K562 (cell line): ENCODE results near the gene CHMP1A. TPM values are rescaled to one million over a fixed set of nuclear protein-coding genes. Genes with fewer than 3 reads are reported as not detected.
A peak's percentile ranks its signal among the peaks of the same experiment; 100 is the strongest.

Experiments
- DNMT1 ChIP-seq: fragments of 450-650 bp; IDR thresholded peaks from 2 replicates; pipeline ENCODE4 v1.6.1; 2016; ENCODE audit warnings: antibody characterized with exemption, mild to moderate bottlenecking
- FOXM1 ChIP-seq, 2 experiments: fragments of 450-650 bp in 1 of 2; sonication (generic) in 1 of 2; formaldehyde crosslinking in 1 of 2; IDR thresholded peaks; 2 replicates each; pipeline versions ENCODE4 v1.6.1 to v1.9.0; 2017 to 2022; ENCODE audit warnings: low read depth in 2 of 2, mild to moderate bottlenecking in 2 of 2, missing genetic modification reagents in 1 of 2, moderate library complexity in 1 of 2
- HDAC1 ChIP-seq, 2 experiments: fragments of 450-650 bp; IDR thresholded peaks; 2 replicates each; pipeline ENCODE4 v1.6.1; 2016 to 2017; ENCODE audit warnings: inconsistent platforms in 1 of 2, mild to moderate bottlenecking in 1 of 2, moderate library complexity in 1 of 2
- POLR2B ChIP-seq: fragments of 450-650 bp; IDR thresholded peaks from 2 replicates; pipeline ENCODE4 v1.6.1; 2018; ENCODE audit warnings: low read depth; ENCODE audit not compliant: partially characterized antibody
- POLR2G ChIP-seq: fragments of 200-400 bp; formaldehyde crosslinking; IDR thresholded peaks from 2 replicates; pipeline ENCODE4 v1.6.1; 2017; ENCODE audit warnings: low read depth, mild to moderate bottlenecking, antibody characterized with exemption, low read length, moderate library complexity
- ZC3H8 ChIP-seq: fragments of 450-650 bp; IDR thresholded peaks from 2 replicates; pipeline ENCODE4 v1.6.1; 2017
- polyA plus RNA-seq, 8 experiments: library from polyadenylated mRNA; depleted of rRNA in 4 of 8; stranded (reverse) in 5 of 8; unstranded in 3 of 8; fragments of >200 nt; fragmentation: Nextera tagmentation in 2 of 8; fragmentation: Illumina TruSeq in 1 of 8; extraction: Ambion mirVana in 2 of 8; extraction: Trizol in 1 of 8; gene quantifications; 2 replicates each; pipeline versions ENCODE4 v1.2.1 to v1.2.3, GENCODE V29; 2011 to 2014; ENCODE audit warnings: inconsistent platforms in 1 of 8, missing spikeins in 1 of 8
- total RNA-seq, 7 experiments: library from RNA; depleted of rRNA in 6 of 7; stranded (reverse); fragments of >200 nt in 6 of 7; fragmentation: Illumina TruSeq in 2 of 7; extraction: Trizol in 2 of 7; gene quantifications; 2 replicates each; pipeline versions ENCODE4 v1.2.1 to v1.2.3, GENCODE V29; 2011 to 2021; ENCODE audit warnings: low replicate concordance in 1 of 7
- TF ChIP-seq, protein P1 (sequence below), 2 experiments: fragments of 450-650 bp in 1 of 2; sonication (generic) in 1 of 2; formaldehyde crosslinking in 1 of 2; IDR thresholded peaks; 2 replicates each; pipeline versions ENCODE4 v1.7.1 to v1.9.0; 2016 to 2022; ENCODE audit warnings: inconsistent platforms in 1 of 2, mild to moderate bottlenecking in 1 of 2, missing genetic modification reagents in 1 of 2
- TF ChIP-seq, protein P2 (sequence below): fragments of 450-650 bp; formaldehyde crosslinking; IDR thresholded peaks from 2 replicates; pipeline ENCODE4 v1.4.0; 2022; ENCODE audit warnings: missing genetic modification characterization
- TF ChIP-seq, protein P3 (sequence below): fragments of 200-400 bp; formaldehyde crosslinking; IDR thresholded peaks from 2 replicates; pipeline ENCODE4 v1.6.1; 2017; ENCODE audit warnings: mild to moderate bottlenecking, low read depth, low read length, moderate library complexity
- TF ChIP-seq, protein P4 (sequence below): fragments of 250-450 bp; sonication (Bioruptor Pico); IDR thresholded peaks from 2 replicates; pipeline ENCODE4 v1.4.0; 2020; ENCODE audit warnings: mild to moderate bottlenecking

CHMP1A gene
- total and polyA plus RNA-seq, 9 of the 15 experiments (the other 6 are each of a cell fraction or from before 2014, with no cell fraction given) = 0.83 to 79.9 (median 45.2) TPM

DNA sequence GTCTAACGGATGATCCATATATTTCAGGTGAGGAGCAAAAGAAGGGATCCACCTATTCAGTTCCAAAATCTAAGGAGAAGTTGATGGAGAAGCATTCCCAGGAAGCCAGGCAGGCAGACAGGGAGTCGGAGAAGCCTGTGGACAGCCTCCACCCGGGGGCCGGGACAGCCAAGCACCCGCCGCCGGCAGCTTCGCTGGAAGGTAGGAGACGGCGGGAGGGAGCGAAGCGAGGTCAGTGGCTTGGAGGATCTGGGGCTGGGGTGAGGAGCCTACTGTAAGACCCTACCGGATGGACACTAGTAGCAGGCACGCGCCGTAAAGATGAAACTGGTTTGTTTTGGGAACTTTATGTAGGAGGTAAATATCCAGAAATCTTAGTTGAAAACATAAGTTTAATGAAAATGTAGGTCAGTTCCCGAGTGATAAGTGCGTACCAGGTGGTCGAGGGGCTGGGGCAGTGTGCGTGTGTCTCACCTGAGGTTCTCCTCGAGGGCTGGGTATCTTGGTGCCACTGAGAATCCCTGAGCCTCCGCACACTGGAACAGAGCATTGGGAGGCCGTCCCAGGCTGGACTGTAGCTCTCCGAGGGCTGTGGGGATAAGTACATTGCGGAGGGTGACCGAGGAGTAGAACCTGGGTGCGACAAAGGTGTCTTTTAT lies 842 bp upstream of the CHMP1A start (continued):
- TF ChIP-seq, protein P1, sequence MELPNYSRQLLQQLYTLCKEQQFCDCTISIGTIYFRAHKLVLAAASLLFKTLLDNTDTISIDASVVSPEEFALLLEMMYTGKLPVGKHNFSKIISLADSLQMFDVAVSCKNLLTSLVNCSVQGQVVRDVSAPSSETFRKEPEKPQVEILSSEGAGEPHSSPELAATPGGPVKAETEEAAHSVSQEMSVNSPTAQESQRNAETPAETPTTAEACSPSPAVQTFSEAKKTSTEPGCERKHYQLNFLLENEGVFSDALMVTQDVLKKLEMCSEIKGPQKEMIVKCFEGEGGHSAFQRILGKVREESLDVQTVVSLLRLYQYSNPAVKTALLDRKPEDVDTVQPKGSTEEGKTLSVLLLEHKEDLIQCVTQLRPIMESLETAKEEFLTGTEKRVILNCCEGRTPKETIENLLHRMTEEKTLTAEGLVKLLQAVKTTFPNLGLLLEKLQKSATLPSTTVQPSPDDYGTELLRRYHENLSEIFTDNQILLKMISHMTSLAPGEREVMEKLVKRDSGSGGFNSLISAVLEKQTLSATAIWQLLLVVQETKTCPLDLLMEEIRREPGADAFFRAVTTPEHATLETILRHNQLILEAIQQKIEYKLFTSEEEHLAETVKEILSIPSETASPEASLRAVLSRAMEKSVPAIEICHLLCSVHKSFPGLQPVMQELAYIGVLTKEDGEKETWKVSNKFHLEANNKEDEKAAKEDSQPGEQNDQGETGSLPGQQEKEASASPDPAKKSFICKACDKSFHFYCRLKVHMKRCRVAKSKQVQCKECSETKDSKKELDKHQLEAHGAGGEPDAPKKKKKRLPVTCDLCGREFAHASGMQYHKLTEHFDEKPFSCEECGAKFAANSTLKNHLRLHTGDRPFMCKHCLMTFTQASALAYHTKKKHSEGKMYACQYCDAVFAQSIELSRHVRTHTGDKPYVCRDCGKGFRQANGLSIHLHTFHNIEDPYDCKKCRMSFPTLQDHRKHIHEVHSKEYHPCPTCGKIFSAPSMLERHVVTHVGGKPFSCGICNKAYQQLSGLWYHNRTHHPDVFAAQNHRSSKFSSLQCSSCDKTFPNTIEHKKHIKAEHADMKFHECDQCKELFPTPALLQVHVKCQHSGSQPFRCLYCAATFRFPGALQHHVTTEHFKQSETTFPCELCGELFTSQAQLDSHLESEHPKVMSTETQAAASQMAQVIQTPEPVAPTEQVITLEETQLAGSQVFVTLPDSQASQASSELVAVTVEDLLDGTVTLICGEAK (IDR thresholded peaks at IDR 0.05) = peak; percentile 48
- TF ChIP-seq, protein P1 (CRISPR knock-in tag; IDR thresholded peaks at IDR 0.05) = no peak
- TF ChIP-seq FOXM1 (IDR thresholded peaks at IDR 0.05; ENCODE audit: low read depth) (no peak), FOXM1 (CRISPR knock-in tag; IDR thresholded peaks at IDR 0.05; ENCODE audit: low read depth) (no peak), HDAC1 (IDR thresholded peaks at IDR 0.05) (0 out of 4 replicates have a peak, but pooled peaks of 1 of the 2 experiments have one; percentile 10), POLR2G (no peak), DNMT1 (no peak), ZC3H8 (no peak), POLR2B (peak; percentile 20)
- TF ChIP-seq, protein P2, sequence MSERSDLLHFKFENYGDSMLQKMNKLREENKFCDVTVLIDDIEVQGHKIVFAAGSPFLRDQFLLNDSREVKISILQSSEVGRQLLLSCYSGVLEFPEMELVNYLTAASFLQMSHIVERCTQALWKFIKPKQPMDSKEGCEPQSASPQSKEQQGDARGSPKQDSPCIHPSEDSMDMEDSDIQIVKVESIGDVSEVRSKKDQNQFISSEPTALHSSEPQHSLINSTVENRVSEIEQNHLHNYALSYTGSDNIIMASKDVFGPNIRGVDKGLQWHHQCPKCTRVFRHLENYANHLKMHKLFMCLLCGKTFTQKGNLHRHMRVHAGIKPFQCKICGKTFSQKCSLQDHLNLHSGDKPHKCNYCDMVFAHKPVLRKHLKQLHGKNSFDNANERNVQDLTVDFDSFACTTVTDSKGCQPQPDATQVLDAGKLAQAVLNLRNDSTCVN (CRISPR knock-in tag) = peak; percentile 44; the same call in 1 of the 2 replicates
- TF ChIP-seq, protein P3, sequence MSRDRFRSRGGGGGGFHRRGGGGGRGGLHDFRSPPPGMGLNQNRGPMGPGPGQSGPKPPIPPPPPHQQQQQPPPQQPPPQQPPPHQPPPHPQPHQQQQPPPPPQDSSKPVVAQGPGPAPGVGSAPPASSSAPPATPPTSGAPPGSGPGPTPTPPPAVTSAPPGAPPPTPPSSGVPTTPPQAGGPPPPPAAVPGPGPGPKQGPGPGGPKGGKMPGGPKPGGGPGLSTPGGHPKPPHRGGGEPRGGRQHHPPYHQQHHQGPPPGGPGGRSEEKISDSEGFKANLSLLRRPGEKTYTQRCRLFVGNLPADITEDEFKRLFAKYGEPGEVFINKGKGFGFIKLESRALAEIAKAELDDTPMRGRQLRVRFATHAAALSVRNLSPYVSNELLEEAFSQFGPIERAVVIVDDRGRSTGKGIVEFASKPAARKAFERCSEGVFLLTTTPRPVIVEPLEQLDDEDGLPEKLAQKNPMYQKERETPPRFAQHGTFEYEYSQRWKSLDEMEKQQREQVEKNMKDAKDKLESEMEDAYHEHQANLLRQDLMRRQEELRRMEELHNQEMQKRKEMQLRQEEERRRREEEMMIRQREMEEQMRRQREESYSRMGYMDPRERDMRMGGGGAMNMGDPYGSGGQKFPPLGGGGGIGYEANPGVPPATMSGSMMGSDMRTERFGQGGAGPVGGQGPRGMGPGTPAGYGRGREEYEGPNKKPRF = no peak
- TF ChIP-seq, protein P4, sequence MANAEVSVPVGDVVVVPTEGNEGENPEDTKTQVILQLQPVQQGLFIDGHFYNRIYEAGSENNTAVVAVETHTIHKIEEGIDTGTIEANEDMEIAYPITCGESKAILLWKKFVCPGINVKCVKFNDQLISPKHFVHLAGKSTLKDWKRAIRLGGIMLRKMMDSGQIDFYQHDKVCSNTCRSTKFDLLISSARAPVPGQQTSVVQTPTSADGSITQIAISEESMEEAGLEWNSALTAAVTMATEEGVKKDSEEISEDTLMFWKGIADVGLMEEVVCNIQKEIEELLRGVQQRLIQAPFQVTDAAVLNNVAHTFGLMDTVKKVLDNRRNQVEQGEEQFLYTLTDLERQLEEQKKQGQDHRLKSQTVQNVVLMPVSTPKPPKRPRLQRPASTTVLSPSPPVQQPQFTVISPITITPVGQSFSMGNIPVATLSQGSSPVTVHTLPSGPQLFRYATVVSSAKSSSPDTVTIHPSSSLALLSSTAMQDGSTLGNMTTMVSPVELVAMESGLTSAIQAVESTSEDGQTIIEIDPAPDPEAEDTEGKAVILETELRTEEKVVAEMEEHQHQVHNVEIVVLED (CRISPR knock-in tag) = no peak
